ENCODE results near the gene ASXL3.

The ASXL3 gene

DNA sequence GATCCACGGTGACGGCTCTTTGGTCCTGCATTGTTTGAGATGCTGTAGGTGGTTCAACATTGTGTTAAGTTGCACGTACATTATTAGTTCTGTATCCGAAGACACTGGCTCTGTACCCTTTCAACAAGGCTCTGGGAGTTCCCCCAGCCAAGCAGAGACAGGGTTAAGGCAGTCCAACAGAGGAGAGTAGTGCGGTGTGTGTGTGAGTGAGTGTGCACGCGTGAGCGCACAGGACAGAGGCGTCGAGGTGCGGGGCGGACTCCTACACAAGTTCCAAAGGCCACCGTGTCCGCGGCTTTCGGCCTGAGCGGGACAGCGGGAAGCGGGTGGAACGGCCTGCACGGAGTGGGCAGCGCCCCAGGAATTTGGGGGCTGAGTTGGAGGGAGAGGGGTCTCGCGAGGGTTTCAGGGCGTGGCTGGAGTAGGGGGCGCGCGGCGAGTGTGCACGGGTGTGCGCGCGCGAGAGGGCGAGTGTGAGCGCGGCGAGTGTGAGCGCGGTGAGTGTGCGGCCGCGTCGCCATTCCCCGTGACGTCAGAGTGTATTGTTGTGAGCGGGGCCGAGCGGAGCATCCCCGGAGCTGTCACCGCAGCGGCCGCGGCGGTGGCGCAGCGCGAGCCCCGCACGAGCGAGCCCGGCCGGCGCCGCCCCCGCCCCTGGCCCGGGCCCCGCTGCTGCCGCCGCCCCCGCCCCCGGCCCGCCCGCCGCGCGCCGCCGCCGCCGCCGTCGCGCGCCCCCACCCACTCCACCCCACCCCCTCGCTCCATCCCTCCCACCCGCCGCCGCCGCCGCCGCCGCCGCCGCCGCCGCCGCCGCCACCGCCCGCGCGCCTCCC lies at the start of gene ASXL3:
Gene ASXL3 (plus strand): TSS at position 535 of the 833 bp plus-strand sequence. CDS start 413 bp downstream, outside the sequence.
- peak within 1 kb of the TSS; percentile 33 to 80 (median 64) for H3K9ac ChIP-seq (ENCODE audit: low read length in 5 of 5)
- H3K27ac ChIP-seq (ENCODE audit: low read depth, low read length): peak within 1 kb of the TSS; percentile 73
- peak within 1 kb of the TSS; percentile 69 to 89 (median 83) for H3K4me3 ChIP-seq (ENCODE audit: low read depth in 1 of 5, low read length in 5 of 5)
- H3K27me3 ChIP-seq (ENCODE audit: control insufficient read depth in 5 of 5, insufficient read depth in 4 of 5, low read length in 5 of 5): peaks cover 0 to 3% (median 2%) of the 10 kb centered on the region in 5 donors
- no peaks in the 10 kb centered on the region for H3K9me3 ChIP-seq (ENCODE audit: control insufficient read depth in 5 of 5, low read length in 5 of 5)
- no peaks in the 10 kb centered on the region for H3K36me3 ChIP-seq (ENCODE audit: control insufficient read depth in 5 of 5, insufficient read depth in 5 of 5, low read length in 5 of 5)
- peaks cover 3 to 15% (median 13%) of the 10 kb centered on the region in 5 donors for H3K4me1 ChIP-seq (ENCODE audit: control insufficient read depth in 5 of 5, insufficient read depth in 5 of 5, low read length in 5 of 5)

DNA sequence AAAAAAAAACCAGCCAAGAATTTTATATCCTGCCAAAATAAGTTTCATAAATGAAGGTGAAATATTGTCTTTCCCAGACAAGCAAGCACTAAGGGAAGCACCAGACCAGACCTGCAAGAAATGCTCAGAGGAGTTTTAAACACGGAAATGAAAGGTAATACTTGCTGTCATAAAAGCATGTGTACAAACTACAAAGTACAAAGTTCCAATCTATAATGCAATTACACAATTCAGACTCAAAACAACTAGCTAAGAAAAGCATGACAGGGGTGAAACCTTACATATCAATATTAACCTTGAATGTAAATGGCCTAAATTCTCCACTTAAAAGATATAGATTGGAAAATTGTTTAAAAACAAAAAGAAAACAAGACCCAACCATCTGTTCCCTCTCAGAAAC lies 45.0 kb upstream of the ASXL3 start:
- peaks cover 0 to 5% (median 0%) of the 10 kb centered on the region in 5 donors for H3K27me3 ChIP-seq (ENCODE audit: control insufficient read depth in 5 of 5, insufficient read depth in 4 of 5, low read length in 5 of 5)
- H3K4me1 ChIP-seq (ENCODE audit: control insufficient read depth in 5 of 5, insufficient read depth in 5 of 5, low read length in 5 of 5): no peaks in the 10 kb centered on the region
- no peak overlapping the region for H3K27ac ChIP-seq (ENCODE audit: low read depth, low read length)
- H3K9me3 ChIP-seq (ENCODE audit: control insufficient read depth in 5 of 5, low read length in 5 of 5): peaks cover 0 to 4% (median 0%) of the 10 kb centered on the region in 5 donors
- H3K9ac ChIP-seq (ENCODE audit: low read length in 5 of 5): no peak overlapping the region
- H3K36me3 ChIP-seq (ENCODE audit: control insufficient read depth in 5 of 5, insufficient read depth in 5 of 5, low read length in 5 of 5): no peaks in the 10 kb centered on the region
- no peak overlapping the region for H3K4me3 ChIP-seq (ENCODE audit: low read depth in 1 of 5, low read length in 5 of 5)

DNA sequence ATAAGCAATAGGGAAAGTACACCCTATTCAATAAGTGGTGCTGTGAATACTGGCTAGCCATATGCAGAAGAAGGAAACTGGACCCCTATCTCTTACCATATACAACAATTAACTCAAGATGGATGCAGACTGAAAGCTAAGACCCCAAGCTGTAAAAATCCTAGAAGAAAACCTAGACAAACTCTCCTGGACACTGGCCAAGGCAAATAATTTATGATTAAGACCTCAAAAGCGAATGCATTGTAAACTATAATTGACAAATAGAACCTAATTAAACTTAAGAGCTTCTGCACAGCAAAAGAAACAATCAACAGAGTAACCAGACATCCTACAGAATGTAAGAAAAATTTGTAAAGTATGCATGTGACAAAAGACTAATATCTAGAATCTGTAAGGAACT lies 41.1 kb upstream of the ASXL3 start:
- Histone ChIP-seq H3K9me3 (ENCODE audit: control insufficient read depth in 5 of 5, low read length in 5 of 5) (no peaks in the 10 kb centered on the region), H3K4me3 (ENCODE audit: low read depth in 1 of 5, low read length in 5 of 5) (no peak overlapping the region), H3K9ac (ENCODE audit: low read length in 5 of 5) (no peak overlapping the region), H3K27ac (ENCODE audit: low read depth, low read length) (no peak overlapping the region), H3K4me1 (ENCODE audit: control insufficient read depth in 5 of 5, insufficient read depth in 5 of 5, low read length in 5 of 5) (no peaks in the 10 kb centered on the region), H3K36me3 (ENCODE audit: control insufficient read depth in 5 of 5, insufficient read depth in 5 of 5, low read length in 5 of 5) (no peaks in the 10 kb centered on the region), H3K27me3 (ENCODE audit: control insufficient read depth in 5 of 5, insufficient read depth in 4 of 5, low read length in 5 of 5) (no peaks in the 10 kb centered on the region)

DNA sequence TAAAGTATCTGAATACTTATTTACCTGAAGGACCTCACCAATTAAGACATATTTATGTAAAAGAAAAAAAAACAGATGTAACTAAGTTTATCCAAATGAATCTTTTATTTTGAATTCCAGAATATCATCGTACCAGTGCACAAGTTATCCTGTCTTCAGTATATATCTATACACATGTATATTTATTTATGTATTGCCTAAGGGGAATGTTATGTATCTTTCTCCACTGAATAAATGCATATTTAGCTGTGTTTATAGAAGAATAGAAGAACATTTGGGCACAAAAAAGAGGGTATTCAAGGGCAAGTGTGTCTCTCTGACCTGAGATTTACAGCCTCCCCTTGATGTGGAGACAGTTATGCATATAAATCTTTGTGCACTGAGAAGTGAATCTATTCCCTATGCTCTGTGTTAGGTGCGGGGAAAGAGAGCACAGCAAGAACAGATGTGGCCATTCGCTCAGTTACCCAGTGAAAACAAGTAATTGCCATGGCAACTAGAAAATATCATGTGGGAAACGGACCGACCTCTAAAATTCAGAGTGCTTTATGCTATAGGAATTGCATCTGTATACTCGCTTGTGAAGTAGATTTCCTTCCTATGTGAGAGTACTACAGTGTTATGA lies 39.5 kb upstream of the ASXL3 start:
- no peak overlapping the region for H3K9ac ChIP-seq (ENCODE audit: low read length in 5 of 5)
- H3K4me1 ChIP-seq (ENCODE audit: control insufficient read depth in 5 of 5, insufficient read depth in 5 of 5, low read length in 5 of 5): no peaks in the 10 kb centered on the region
- H3K27me3 ChIP-seq (ENCODE audit: control insufficient read depth in 5 of 5, insufficient read depth in 4 of 5, low read length in 5 of 5): no peaks in the 10 kb centered on the region
- no peaks in the 10 kb centered on the region for H3K36me3 ChIP-seq (ENCODE audit: control insufficient read depth in 5 of 5, insufficient read depth in 5 of 5, low read length in 5 of 5)
- no peaks in the 10 kb centered on the region for H3K9me3 ChIP-seq (ENCODE audit: control insufficient read depth in 5 of 5, low read length in 5 of 5)
- H3K27ac ChIP-seq (ENCODE audit: low read depth, low read length): no peak overlapping the region
- no peak overlapping the region for H3K4me3 ChIP-seq (ENCODE audit: low read depth in 1 of 5, low read length in 5 of 5)

DNA sequence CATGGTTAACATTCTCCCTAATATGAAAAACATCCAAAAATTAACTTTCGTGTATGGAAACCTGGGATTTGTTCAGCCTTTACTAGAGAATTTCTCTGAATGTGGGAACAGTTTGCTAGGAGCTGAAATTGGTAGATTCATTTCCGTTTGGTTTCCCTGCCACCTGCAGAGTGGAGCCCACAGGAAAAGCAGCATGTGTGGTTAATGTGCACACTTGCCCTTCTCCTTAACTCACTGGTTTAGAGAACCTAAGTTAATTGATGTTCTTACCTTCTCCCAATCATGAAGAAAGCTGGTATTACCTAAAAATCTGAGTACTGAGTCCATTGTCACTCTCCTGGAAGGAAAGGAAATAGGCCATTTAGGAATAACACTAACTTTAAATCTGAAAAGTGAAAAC lies 37.6 kb upstream of the ASXL3 start:
- no peaks in the 10 kb centered on the region for H3K9me3 ChIP-seq (ENCODE audit: control insufficient read depth in 5 of 5, low read length in 5 of 5)
- no peak overlapping the region for H3K9ac ChIP-seq (ENCODE audit: low read length in 5 of 5)

DNA sequence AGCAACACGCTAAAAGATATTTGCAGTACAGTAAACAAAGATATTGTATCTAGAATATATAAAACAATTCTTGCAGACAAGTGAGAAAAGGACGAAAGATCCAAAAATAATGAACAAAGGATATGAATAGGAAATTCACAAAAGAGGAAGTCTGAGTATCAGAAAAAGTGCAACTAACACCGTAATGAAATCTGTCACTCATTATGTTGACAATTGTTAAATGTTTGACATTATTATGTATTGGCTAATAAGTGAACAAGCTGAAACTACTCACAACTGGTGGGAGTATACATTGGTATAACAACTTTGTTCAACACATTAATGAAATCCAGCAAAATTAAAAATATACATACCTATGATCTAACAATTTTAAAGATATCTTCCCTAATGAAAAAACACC lies 36.7 kb upstream of the ASXL3 start:
- no peak overlapping the region for H3K27ac ChIP-seq (ENCODE audit: low read depth, low read length)
- H3K36me3 ChIP-seq (ENCODE audit: control insufficient read depth in 5 of 5, insufficient read depth in 5 of 5, low read length in 5 of 5): no peaks in the 10 kb centered on the region
- H3K4me1 ChIP-seq (ENCODE audit: control insufficient read depth in 5 of 5, insufficient read depth in 5 of 5, low read length in 5 of 5): no peaks in the 10 kb centered on the region
- no peaks in the 10 kb centered on the region for H3K27me3 ChIP-seq (ENCODE audit: control insufficient read depth in 5 of 5, insufficient read depth in 4 of 5, low read length in 5 of 5)
- no peak overlapping the region for H3K4me3 ChIP-seq (ENCODE audit: low read depth in 1 of 5, low read length in 5 of 5)
- no peak overlapping the region for H3K9ac ChIP-seq (ENCODE audit: low read length in 5 of 5)
- H3K9me3 ChIP-seq (ENCODE audit: control insufficient read depth in 5 of 5, low read length in 5 of 5): no peaks in the 10 kb centered on the region

More for the DNA sequence above, 37.6 kb upstream of the ASXL3 start:
- no peak overlapping the region for H3K4me3 ChIP-seq (ENCODE audit: low read depth in 1 of 5, low read length in 5 of 5)
- H3K36me3 ChIP-seq (ENCODE audit: control insufficient read depth in 5 of 5, insufficient read depth in 5 of 5, low read length in 5 of 5): no peaks in the 10 kb centered on the region
- H3K4me1 ChIP-seq (ENCODE audit: control insufficient read depth in 5 of 5, insufficient read depth in 5 of 5, low read length in 5 of 5): no peaks in the 10 kb centered on the region
- no peaks in the 10 kb centered on the region for H3K27me3 ChIP-seq (ENCODE audit: control insufficient read depth in 5 of 5, insufficient read depth in 4 of 5, low read length in 5 of 5)
- no peak overlapping the region for H3K27ac ChIP-seq (ENCODE audit: low read depth, low read length)

DNA sequence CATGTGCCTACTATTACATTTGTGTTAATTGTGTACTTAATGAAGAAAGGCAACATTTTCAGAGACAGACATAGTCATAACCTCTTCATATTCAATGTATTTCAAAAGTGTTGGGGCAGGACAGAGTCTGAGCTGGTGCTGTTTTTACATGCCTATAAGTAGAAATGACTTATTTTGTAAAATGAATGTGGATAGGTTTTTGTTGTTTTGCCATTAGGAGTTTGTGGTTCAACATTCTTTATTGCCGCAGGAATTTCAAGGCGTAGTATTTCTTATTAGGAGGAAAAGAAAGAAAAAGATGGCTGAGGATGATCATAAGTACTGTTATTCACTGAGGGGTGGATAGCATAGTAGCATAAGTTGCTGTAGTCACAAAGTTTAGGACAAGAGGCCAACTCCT lies 21.2 kb upstream of the ASXL3 start:
- H3K9me3 ChIP-seq (ENCODE audit: control insufficient read depth in 5 of 5, low read length in 5 of 5): no peaks in the 10 kb centered on the region
- H3K4me1 ChIP-seq (ENCODE audit: control insufficient read depth in 5 of 5, insufficient read depth in 5 of 5, low read length in 5 of 5): no peaks in the 10 kb centered on the region
- no peak overlapping the region for H3K27ac ChIP-seq (ENCODE audit: low read depth, low read length)
- H3K36me3 ChIP-seq (ENCODE audit: control insufficient read depth in 5 of 5, insufficient read depth in 5 of 5, low read length in 5 of 5): no peaks in the 10 kb centered on the region
- no peak overlapping the region for H3K9ac ChIP-seq (ENCODE audit: low read length in 5 of 5)
- H3K4me3 ChIP-seq (ENCODE audit: low read depth in 1 of 5, low read length in 5 of 5): no peak overlapping the region
- no peaks in the 10 kb centered on the region for H3K27me3 ChIP-seq (ENCODE audit: control insufficient read depth in 5 of 5, insufficient read depth in 4 of 5, low read length in 5 of 5)

DNA sequence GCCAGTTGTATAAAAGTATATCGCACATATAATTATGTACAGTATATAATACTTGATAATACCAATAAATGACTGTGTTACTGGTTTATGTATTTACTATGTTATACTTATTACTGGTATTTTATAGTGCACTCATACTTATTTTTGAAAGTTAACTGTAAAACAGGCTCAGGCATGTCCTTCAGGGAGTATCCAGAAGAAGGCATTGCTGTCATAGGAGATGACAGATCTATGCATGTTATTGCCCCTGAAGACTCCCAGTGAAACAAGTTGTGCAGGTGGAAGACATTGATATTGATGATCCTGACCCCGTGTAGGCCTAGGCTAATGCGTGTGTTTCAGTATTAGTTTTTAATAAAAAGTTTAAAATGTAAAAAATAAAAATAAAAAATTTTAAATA lies 20.3 kb upstream of the ASXL3 start:
- no peak overlapping the region for H3K9ac ChIP-seq (ENCODE audit: low read length in 5 of 5)
- no peaks in the 10 kb centered on the region for H3K4me1 ChIP-seq (ENCODE audit: control insufficient read depth in 5 of 5, insufficient read depth in 5 of 5, low read length in 5 of 5)
- no peaks in the 10 kb centered on the region for H3K9me3 ChIP-seq (ENCODE audit: control insufficient read depth in 5 of 5, low read length in 5 of 5)
- no peaks in the 10 kb centered on the region for H3K36me3 ChIP-seq (ENCODE audit: control insufficient read depth in 5 of 5, insufficient read depth in 5 of 5, low read length in 5 of 5)
- H3K27me3 ChIP-seq (ENCODE audit: control insufficient read depth in 5 of 5, insufficient read depth in 4 of 5, low read length in 5 of 5): no peaks in the 10 kb centered on the region
- H3K4me3 ChIP-seq (ENCODE audit: low read depth in 1 of 5, low read length in 5 of 5): no peak overlapping the region
- no peak overlapping the region for H3K27ac ChIP-seq (ENCODE audit: low read depth, low read length)

DNA sequence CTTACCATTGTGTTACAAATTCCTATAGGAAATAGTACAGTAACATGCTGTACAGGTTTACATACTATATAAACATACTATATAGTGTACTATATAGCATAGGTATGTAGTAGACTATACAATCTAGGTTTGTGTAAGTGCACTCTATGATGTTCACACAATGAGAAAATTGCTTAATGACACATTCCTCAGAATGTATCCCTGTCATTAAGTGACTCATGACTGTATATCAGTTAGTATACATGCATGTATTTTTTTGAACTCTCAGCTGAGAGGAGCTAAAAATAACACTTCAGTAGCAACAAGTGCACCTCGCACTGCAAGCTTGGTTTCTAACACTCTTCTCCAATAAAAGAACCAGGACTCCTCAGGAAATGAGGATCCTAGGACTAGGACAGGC lies 19.5 kb upstream of the ASXL3 start:
- no peak overlapping the region for H3K27ac ChIP-seq (ENCODE audit: low read depth, low read length)
- no peaks in the 10 kb centered on the region for H3K36me3 ChIP-seq (ENCODE audit: control insufficient read depth in 5 of 5, insufficient read depth in 5 of 5, low read length in 5 of 5)
- no peak overlapping the region for H3K4me3 ChIP-seq (ENCODE audit: low read depth in 1 of 5, low read length in 5 of 5)
- H3K9me3 ChIP-seq (ENCODE audit: control insufficient read depth in 5 of 5, low read length in 5 of 5): no peaks in the 10 kb centered on the region
- H3K4me1 ChIP-seq (ENCODE audit: control insufficient read depth in 5 of 5, insufficient read depth in 5 of 5, low read length in 5 of 5): no peaks in the 10 kb centered on the region
- H3K27me3 ChIP-seq (ENCODE audit: control insufficient read depth in 5 of 5, insufficient read depth in 4 of 5, low read length in 5 of 5): no peaks in the 10 kb centered on the region
- H3K9ac ChIP-seq (ENCODE audit: low read length in 5 of 5): no peak overlapping the region

DNA sequence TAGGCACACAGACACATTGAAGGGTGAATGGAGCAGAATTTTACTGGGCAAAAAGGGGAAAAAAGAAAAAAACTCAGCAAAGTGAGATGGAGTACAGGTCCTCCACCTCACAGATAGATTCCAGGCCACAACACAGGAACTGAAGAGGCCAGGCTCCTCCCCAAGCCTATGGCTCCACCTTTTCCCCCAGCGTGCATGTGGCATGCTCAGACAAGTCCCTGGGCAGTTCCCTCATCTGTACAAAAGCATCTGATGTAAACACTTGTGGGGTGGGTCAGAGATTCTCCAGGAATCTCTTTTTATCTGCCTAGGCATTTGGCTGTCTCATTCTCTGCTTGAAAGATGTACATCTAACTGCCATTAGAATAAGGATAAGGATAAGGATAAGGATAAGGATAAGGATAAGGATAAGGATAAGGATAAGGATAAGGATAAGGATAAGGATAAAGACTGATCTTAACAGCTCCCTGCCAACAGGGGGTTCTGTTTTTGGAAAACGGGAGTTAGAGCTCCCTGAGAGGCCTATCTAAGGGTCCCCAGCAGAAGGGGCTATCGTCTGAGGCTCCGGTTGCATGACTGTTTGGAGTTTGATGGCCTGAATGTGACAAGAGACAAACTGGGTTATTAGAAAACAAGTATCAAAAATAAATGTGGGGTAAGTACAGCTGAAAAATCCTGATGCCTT lies 17.2 kb upstream of the ASXL3 start:
- Histone ChIP-seq H3K27me3 (ENCODE audit: control insufficient read depth in 5 of 5, insufficient read depth in 4 of 5, low read length in 5 of 5) (no peaks in the 10 kb centered on the region), H3K9ac (ENCODE audit: low read length in 5 of 5) (no peak overlapping the region), H3K9me3 (ENCODE audit: control insufficient read depth in 5 of 5, low read length in 5 of 5) (no peaks in the 10 kb centered on the region), H3K4me3 (ENCODE audit: low read depth in 1 of 5, low read length in 5 of 5) (no peak overlapping the region), H3K4me1 (ENCODE audit: control insufficient read depth in 5 of 5, insufficient read depth in 5 of 5, low read length in 5 of 5) (no peaks in the 10 kb centered on the region), H3K27ac (ENCODE audit: low read depth, low read length) (no peak overlapping the region), H3K36me3 (ENCODE audit: control insufficient read depth in 5 of 5, insufficient read depth in 5 of 5, low read length in 5 of 5) (no peaks in the 10 kb centered on the region)

All from subcutaneous abdominal adipose tissue (tissue), 5 donors.